Measurements from ENCODE around the gene DUOXA1.
"Not testable (repeated sequence)": the region's sequence is repeated elsewhere in the genome, so short reads cannot be mapped to it uniquely, and the experiment has no call there.

The DUOXA1 gene

DNA sequence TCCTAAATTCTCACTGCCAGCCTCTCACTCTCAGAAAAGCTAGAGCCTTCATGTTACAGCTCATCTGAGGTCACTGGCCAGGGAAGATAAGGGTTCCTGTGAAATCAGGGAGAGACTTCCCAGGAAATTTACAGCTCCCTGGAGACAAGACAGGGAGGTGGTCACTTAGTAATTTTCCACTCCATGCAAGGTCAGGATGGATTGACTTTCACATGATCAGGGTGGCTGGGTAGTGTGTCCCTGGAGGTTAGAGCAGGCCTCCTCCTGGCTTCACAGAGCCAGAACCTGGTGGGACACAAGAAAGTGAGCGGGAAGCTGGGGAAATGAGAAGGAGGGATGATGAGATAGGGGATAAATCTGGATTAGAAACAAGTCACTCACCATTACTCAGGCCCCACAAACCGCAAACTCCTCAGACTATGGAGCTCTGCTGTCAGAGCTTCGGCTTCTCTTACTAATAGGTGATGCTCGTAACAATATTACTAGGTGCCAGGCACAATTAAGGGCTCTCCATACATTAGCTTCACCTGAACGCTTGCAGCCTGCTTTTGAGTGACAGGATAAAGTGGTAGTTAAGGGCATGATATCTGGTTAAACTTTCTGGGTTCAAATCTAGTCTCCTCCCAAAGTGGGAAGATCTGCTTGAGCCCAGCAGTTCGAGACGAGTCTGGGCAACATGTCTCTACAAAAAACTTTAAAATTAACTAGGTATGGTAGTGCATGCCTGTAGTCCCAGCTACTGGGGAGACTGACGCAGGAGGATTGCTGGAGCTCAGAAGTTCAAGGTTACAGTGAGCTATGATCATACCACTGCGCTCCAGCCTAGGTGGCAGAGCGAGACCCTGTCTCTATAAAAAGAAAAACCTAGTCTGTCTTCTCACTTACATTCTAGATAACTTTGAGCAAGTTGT lies 40.6 kb downstream of the DUOXA1 start:
- FAIRE-seq = no peak

DNA sequence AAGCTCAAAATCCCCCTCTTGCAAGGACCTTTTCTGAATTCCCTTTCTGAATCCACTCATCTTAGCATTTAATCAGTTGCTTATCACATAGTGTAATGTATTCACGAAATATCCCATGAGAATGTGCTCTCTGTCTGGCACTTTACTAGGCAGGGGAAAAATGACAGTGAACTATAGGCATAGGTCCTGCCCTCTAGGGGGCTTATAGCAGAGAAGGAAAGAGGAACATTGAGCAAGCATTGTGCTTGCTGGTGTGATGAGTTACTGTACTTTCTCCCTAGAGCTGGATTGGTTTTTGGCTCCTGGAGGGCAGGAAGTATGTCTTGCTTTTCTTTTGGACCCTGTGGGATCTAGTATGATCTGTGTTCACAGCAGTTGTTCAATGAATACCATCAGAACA lies 42.2 kb downstream of the DUOXA1 start:
- no peak for FAIRE-seq

DNA sequence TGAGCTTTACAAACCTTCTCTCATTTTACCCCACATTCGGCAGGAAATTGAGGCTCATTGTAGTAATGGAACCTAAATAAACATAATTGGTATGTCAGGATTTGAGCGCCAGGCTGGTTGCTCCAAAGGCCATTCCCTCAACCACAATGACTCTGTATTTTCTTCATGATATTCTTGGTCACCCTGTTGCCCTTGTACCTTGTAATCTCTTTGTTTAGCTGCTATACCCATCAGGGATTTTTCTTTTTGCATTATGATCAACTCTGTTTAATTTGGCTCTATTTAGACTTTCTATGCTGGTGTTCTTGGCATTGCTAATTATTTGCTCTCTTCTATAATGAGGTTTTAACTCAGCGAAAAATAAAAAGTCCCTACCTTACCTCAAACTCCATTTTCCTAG lies 45.5 kb downstream of the DUOXA1 start:
- FAIRE-seq = no peak

DNA sequence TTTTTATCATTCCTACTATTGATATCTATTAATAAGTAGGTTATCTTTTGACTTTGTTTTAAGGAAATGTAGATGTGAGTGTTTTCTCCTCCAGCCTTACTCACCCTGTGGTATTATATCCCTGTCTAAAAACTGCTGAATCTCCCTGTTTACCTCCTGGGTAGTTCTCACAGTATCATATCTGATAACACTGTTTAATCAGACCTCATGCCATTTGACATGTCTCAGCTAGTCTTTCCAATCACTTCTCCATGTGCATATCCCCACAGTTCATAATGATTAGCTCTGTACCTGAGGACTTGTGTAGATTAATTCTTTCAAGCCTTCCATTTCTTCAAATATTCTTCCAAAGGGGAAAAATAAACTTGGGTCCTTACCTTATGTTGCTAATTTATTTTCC lies 46.5 kb downstream of the DUOXA1 start:
- no peak for FAIRE-seq

DNA sequence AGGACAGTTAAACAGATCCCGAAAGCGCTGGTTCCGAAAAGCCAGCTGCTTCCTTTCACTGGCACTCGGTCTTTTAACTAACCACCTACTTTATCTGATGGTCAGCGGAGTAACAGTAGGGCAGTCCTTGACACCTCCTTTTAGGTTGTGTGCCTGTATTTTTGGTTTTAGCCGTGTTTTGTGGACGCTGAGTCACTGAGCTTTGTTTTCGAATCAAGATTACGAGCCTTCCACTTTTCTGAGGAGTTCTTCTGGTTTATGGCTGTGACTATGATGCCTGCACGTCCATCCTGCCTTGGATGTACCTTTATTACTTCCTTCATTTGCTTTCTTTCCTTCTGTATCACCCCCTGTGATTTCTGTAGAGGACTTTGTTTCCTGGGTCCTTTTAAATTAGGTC lies 47.3 kb downstream of the DUOXA1 start:
- FAIRE-seq = not testable (repeated sequence)

DNA sequence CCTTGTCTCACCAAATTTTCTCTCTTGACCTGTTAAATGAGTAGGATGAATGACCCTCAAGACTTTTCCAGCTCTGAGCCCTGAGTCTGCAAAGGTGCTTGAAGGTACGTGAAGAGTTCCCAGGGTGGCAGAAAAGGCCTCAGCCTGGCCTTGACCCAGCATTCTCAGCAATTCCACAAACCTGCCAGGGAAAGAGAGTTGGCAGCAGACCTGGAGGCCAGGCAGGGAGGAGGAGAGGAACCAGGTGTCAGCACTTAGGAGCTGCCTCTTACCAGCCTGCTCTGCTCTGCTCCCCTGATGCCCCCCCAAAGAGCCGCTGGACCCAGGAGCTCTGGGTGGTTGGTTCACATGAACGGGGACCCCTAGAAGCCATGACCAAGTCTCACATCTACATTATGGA lies 49.1 kb downstream of the DUOXA1 start:
- FAIRE-seq = not testable (repeated sequence)

DNA sequence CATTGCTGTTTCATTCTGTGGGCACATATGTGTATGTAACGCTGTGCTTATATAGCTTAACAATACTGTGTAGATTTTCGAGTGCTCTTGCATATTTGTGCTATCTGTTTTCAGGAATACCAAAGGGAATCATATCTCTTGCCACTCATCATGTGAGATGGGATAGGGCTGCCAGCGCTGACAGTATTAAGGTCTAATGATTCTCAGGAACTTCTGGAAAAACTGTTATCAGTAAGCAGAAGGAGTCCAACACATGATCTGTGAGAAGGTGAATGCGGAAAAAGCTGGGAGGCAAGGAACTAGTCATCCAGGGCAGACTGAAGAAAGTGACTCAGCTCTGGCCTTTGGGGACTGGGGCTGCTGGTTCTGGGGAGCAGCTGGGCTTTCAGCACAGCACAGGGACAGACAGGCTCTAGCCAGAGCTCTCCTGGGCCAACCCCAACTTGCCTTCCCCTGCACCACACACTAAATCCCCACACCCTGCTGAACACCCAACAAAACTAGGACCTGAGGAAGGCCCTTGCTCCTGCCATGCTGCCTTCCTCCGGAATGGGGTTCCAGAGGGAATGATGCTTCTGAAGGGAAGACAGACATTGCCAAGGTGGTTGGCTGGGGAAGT lies 49.9 kb downstream of the DUOXA1 start:
- FAIRE-seq = not testable (repeated sequence)

DNA sequence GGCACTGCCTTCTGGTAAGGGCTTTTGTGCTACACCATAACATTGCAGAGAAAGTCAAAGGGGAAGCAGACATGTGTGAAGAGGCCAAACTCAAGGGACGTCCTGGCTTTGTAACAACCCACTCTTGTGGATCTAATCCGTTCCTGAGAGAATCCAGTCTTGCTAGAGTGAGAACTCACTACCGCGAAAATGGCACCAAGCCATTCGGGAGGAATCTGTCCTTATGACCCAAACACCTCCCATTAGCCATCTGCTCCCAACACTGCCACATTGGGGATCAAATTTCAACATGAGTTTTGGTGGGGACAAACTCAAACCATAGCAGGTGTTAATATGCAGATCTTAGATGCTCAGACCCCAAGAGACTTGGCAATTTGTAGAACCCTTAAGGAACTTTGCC lies 50.5 kb downstream of the DUOXA1 start:
- not testable (repeated sequence) for FAIRE-seq

DNA sequence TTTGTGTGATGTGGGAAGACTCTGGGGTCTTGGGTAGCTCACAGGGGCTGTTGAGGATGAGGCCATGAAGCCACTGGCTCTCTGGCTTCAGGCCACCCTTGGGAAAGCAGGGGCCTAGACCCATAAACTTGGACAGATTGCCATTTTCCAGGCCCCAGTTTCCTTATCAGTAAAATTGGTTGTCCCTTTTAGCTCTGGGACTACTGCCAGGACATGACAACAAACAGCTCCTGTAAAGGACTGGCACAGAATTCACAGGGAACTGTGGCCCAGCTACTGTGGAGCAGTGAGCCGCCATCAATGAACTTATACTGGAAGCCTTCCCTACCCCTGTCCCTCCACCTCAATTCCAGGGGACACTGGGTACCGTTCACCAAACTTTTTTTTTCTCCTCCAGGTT lies 52.3 kb downstream of the DUOXA1 start:
- FAIRE-seq = not testable (repeated sequence)

DNA sequence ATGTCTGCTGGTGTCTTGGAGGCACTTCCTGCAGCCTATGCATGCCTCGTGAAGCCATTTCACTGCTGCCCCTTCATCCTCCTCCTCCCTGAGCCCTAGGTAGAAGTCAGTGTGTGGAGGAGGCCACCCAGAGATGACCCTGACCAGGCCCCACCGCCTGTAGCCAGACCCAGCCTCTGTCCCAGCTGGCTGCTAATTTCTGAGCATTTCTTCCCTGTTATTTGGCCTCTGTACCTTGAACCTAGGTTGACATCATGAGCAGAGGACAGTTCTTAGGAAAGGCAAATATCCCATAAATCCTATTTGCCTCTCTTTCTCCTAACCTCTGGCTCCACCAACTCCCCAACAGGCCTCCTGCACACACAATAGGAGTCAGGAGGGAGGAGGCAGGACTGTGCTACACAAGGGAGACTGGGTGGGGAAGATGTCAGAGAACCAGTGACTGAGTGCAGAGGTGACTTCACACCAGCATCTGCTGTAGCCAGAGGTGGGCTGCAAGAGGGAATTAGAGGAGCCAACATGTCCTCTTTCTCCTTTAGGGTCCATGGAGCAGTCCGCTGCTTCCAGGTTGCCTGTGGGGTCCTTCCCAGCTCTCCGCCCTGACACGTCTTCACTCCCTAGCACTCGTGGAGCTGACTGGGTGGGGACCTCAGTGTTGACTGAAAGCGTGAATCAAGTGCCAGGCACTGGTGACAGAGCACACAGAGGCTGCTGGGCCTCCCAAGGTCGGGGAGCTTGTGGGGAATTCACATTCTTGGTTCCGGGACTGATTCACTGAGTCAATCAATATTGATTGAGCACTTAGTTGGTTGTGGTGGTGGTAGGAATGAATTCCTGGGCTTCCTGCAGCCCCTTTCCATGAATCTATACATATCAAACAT lies 54.0 kb downstream of the DUOXA1 start:
- FAIRE-seq = not testable (repeated sequence)

DNA sequence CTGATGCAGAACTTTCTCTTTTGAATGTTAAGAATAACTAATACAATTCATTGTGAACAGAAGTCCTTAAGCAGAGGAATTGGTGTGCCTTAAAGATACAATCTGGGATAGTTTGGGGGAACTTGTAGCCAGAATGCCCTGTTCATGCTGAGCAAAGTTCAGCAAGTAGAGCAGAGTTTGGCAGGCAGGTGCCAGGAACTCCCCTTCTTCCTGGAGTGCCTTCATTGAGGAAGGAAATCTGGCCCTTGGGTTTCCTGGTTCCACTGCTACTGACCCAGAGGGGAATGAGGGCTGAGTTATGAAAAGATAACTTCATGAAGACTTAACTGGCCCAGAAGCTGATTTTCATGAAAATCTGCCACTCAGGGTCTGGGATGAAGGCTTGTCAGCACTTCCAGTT lies 56.1 kb downstream of the DUOXA1 start:
- not testable (repeated sequence) for FAIRE-seq

DNA sequence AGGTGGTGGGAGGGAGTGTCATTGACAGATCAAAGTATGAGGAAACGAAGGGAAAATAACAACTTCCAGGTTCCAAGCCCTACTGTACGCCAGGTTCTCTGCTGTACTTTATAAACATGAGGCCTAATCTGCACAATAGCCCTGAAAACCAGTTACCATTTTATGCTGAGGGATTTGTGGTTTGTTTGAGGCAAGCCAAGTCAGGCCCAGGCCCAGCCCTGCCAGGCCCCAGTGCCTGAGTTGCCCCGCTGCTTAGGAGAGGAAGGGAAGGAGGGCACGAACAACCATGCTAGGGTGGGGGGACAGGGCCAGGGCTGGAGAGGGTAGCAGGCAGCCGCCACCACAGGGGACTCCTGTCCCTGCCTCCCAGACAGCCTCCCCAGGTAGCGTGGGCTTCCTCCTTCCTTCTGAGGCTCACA lies 59.7 kb downstream of the DUOXA1 start:
- not testable (repeated sequence) for FAIRE-seq

Data from colon (tissue), 2 donors.